H1 (cell line): ENCODE results near the gene FAM131C. TPM values are rescaled to one million over a fixed set of nuclear protein-coding genes. Genes with fewer than 3 reads are reported as not detected.
"Not testable (repeated sequence)": the region's sequence is repeated elsewhere in the genome, so short reads cannot be mapped to it uniquely, and the experiment has no call there.

Experiments
- CTCF ChIA-PET: fragments of 300-600 bp; sonication (Branson Sonifier 250); formaldehyde crosslinking; loops from one replicate; lab custom pipeline; 2021; ENCODE audit not compliant: partially characterized antibody; lab: Charles Lee
- POLR2A ChIA-PET: fragments of 300-600 bp; sonication (Branson Sonifier 250); formaldehyde crosslinking; loops from one replicate; lab custom pipeline; 2021; ENCODE audit warnings: inconsistent platforms; ENCODE audit not compliant: partially characterized antibody; lab: Charles Lee
- DNase-seq, 2 experiments: peaks; one replicate each; pipeline versions ENCODE4 v3.0.0 to v3.0.0-alpha.2; 2010 to 2022; ENCODE audit warnings: low spot score in 2 of 2, low read depth in 1 of 2, mixed read lengths in 1 of 2
- FAIRE-seq: peaks from 2 replicates; lab custom pipeline; 2011; peaks lifted over from hg19 to GRCh38; lab: Jason Lieb, UNC
- H2AFZ ChIP-seq: 2 replicates; pipeline ENCODE4 v1.8.1; 2012; ENCODE audit warnings: low read length, inconsistent platforms
- H2AK5ac ChIP-seq: 2 replicates; pipeline ENCODE4 v1.6.1; 2013; ENCODE audit warnings: low read depth, low read length
- H2BK120ac ChIP-seq: replicated peaks from 2 replicates; pipeline ENCODE3; 2013; ENCODE audit warnings: low read depth, low read length, inconsistent platforms
- H2BK12ac ChIP-seq: 2 replicates; pipeline ENCODE4 v1.6.1; 2013; ENCODE audit warnings: low read depth, low read length
- H2BK15ac ChIP-seq: 2 replicates; pipeline ENCODE4 v1.6.1; 2013; ENCODE audit warnings: low read length
- H2BK20ac ChIP-seq: 2 replicates; pipeline ENCODE4 v1.6.1; 2013; ENCODE audit warnings: low read length
- H2BK5ac ChIP-seq: 2 replicates; pipeline ENCODE4 v1.6.1; 2013; ENCODE audit warnings: low read depth, low read length
- H3K14ac ChIP-seq: 2 replicates; pipeline ENCODE4 v1.6.1; 2013; ENCODE audit warnings: inconsistent platforms; ENCODE audit not compliant: insufficient read length
- H3K18ac ChIP-seq: 2 replicates; pipeline ENCODE4 v1.6.1; 2013; ENCODE audit warnings: low read length; ENCODE audit errors: extremely low read depth
- H3K23ac ChIP-seq: 2 replicates; pipeline ENCODE4 v1.6.1; 2013; ENCODE audit warnings: inconsistent platforms; ENCODE audit not compliant: insufficient read length
- H3K23me2 ChIP-seq: 2 replicates; pipeline ENCODE4 v1.6.1; 2013; ENCODE audit warnings: low read depth, low read length
- H3K27ac ChIP-seq: 2 replicates; pipeline ENCODE4 v1.6.1; 2011; ENCODE audit warnings: low read depth, low read length, inconsistent platforms
- H3K27me3 ChIP-seq, 4 experiments: replicated peaks in 1 of 4; 1 replicate in 1 of 4; 2 replicates in 3 of 4; pipeline versions ENCODE4 v1.6.1 to v1.8.1; 2011 to 2013; ENCODE audit warnings: low read length in 3 of 4, mild to moderate bottlenecking in 3 of 4, inconsistent platforms in 2 of 4, mixed read lengths in 2 of 4, moderate library complexity in 1 of 4; ENCODE audit not compliant: control insufficient read depth in 3 of 4, insufficient read depth in 3 of 4; ENCODE audit errors: extremely low read depth in 1 of 4
- H3K36me3 ChIP-seq, 4 experiments: 2 replicates each; pipeline versions ENCODE4 v1.6.1 to v1.8.1; 2011 to 2013; ENCODE audit warnings: mild to moderate bottlenecking in 4 of 4, low read length in 3 of 4, moderate library complexity in 2 of 4, control low read depth in 1 of 4, inconsistent platforms in 1 of 4; ENCODE audit not compliant: insufficient read depth in 4 of 4, control insufficient read depth in 2 of 4
- H3K4ac ChIP-seq: replicated peaks from 2 replicates; pipeline ENCODE3; 2013; ENCODE audit warnings: low read length, low read depth, mixed read lengths, inconsistent platforms; ENCODE audit not compliant: insufficient read length
- H3K4me1 ChIP-seq, 4 experiments: replicated peaks in 1 of 4; 1 replicate in 1 of 4; 2 replicates in 3 of 4; pipeline versions ENCODE4 v1.6.1 to v1.8.1; 2011 to 2013; ENCODE audit warnings: low read length in 3 of 4, inconsistent platforms in 2 of 4, mixed read lengths in 1 of 4; ENCODE audit not compliant: insufficient read depth in 4 of 4, control insufficient read depth in 3 of 4
- H3K4me2 ChIP-seq, 2 experiments: 2 replicates each; pipeline versions ENCODE4 v1.6.1 to v1.8.1; 2011 to 2013; ENCODE audit warnings: low read depth in 2 of 2, low read length in 2 of 2, control low read depth in 1 of 2, inconsistent platforms in 1 of 2, mild to moderate bottlenecking in 1 of 2; ENCODE audit not compliant: insufficient read depth in 1 of 2
- H3K4me3 ChIP-seq, 4 experiments: fragments of 200-600, 300-600 bp in 1 of 4; sonication (generic), shearing (Covaris generic), sonication (Bioruptor Twin) in 1 of 4; 2 replicates each; pipeline versions ENCODE4 v1.5.1 to v1.8.1; 2011 to 2016; ENCODE audit warnings: low read length in 4 of 4, low read depth in 3 of 4, control low read depth in 2 of 4, inconsistent platforms in 2 of 4, mild to moderate bottlenecking in 2 of 4, mixed read lengths in 1 of 4, moderate library complexity in 1 of 4; ENCODE audit not compliant: insufficient read depth in 2 of 4; ENCODE audit errors: extremely low read depth in 1 of 4
- H3K56ac ChIP-seq: replicated peaks from 2 replicates; pipeline ENCODE3; 2013; ENCODE audit warnings: low read depth, mild to moderate bottlenecking, mixed read lengths, low read length, inconsistent platforms; ENCODE audit not compliant: insufficient read length
- H3K79me1 ChIP-seq: 2 replicates; pipeline ENCODE4 v1.6.1; 2013; ENCODE audit warnings: low read depth, low read length, control low read depth
- H3K79me2 ChIP-seq, 2 experiments: 2 replicates each; pipeline versions ENCODE4 v1.6.1 to v1.8.1; 2012 to 2013; ENCODE audit warnings: low read length in 2 of 2, mild to moderate bottlenecking in 2 of 2, inconsistent platforms in 1 of 2; ENCODE audit not compliant: insufficient read depth in 2 of 2, control insufficient read depth in 1 of 2
- H3K9ac ChIP-seq, 4 experiments: replicated peaks in 1 of 4; 1 replicate in 1 of 4; 2 replicates in 3 of 4; pipeline versions ENCODE4 v1.6.1 to v1.8.1; 2011 to 2013; ENCODE audit warnings: low read depth in 3 of 4, low read length in 3 of 4, control low read depth in 2 of 4, mild to moderate bottlenecking in 2 of 4, moderate library complexity in 2 of 4, inconsistent platforms in 1 of 4; ENCODE audit errors: extremely low read depth in 1 of 4
- H3K9me3 ChIP-seq, 2 experiments: 2 replicates each; pipeline versions ENCODE4 v1.6.1 to v1.8.1; 2012 to 2013; ENCODE audit warnings: mild to moderate bottlenecking in 2 of 2, moderate library complexity in 2 of 2, control low read depth in 1 of 2, inconsistent platforms in 1 of 2, low read depth in 1 of 2, low read length in 1 of 2, mixed read lengths in 1 of 2; ENCODE audit not compliant: insufficient read depth in 2 of 2
- H4K20me1 ChIP-seq, 2 experiments: replicated peaks in 1 of 2; 2 replicates each; pipeline versions ENCODE3 to v1.8.1; 2011 to 2013; ENCODE audit warnings: inconsistent platforms in 2 of 2, low read length in 2 of 2, mild to moderate bottlenecking in 1 of 2; ENCODE audit not compliant: insufficient read depth in 2 of 2, control insufficient read depth in 1 of 2
- H4K5ac ChIP-seq: 2 replicates; pipeline ENCODE4 v1.6.1; 2013; ENCODE audit warnings: low read length, low read depth, mixed read lengths, inconsistent platforms; ENCODE audit not compliant: insufficient read length
- H4K8ac ChIP-seq: 2 replicates; pipeline ENCODE4 v1.8.0; 2013; ENCODE audit warnings: mild to moderate bottlenecking, moderate library complexity, low read length, inconsistent platforms; ENCODE audit not compliant: insufficient read depth; ENCODE audit errors: extremely low read depth
- H4K91ac ChIP-seq: replicated peaks from 2 replicates; pipeline ENCODE3; 2013; ENCODE audit warnings: low read length, mixed read lengths, inconsistent platforms; ENCODE audit not compliant: insufficient read length
- WGBS, 2 experiments: shearing (Covaris generic) in 1 of 2; methylation state at CpG; one replicate each; pipeline versions ENCODE4 v1.1.6 to v1.1.7; 2013 to 2015; ENCODE audit warnings: low lambda C conversion rate in 2 of 2, mixed read lengths in 2 of 2, inconsistent platforms in 1 of 2, low coverage in 1 of 2, missing lambda C conversion rate in 1 of 2; ENCODE audit not compliant: insufficient replicate concordance in 2 of 2, insufficient coverage in 1 of 2, insufficient read length in 1 of 2; ENCODE audit errors: extremely low coverage in 1 of 2, missing lambda C conversion rate in 1 of 2; 5-methylcytosine and 5-hydroxymethylcytosine counted together
- polyA plus RNA-seq, 7 experiments: library from polyadenylated mRNA; depleted of rRNA in 3 of 7; stranded (reverse) in 5 of 7; unstranded in 2 of 7; fragments of >200 nt in 5 of 7; fragments of 200-250 nt in 2 of 7; gene quantifications; 1 replicate in 5 of 7; 2 replicates in 1 of 7; 4 replicates in 1 of 7; pipeline versions ENCODE4 v1.2.1 to v1.2.3, GENCODE V29; 2011 to 2013; ENCODE audit warnings: missing spikeins in 2 of 7, mixed read lengths in 2 of 7
- total RNA-seq: library from RNA; stranded (reverse); fragmentation: NEBNext Ultra II Directional; extraction: Animal tissue kit (Norgen Biotek cat#: 25700); gene quantifications from 2 replicates; pipeline ENCODE4 v1.2.1, GENCODE V29; 2021

FAM131C gene
- total and polyA plus RNA-seq, 2 of the 8 experiments (the other 6 are each of a cell fraction or from before 2014, with no cell fraction given): 0.73 to 0.78 TPM

- H3K4me1 ChIP-seq, H4K20me1 ChIP-seq, H2BK5ac ChIP-seq, H3K4me2 ChIP-seq, H3K14ac ChIP-seq, H2AFZ ChIP-seq, H2BK120ac ChIP-seq, H3K79me2 ChIP-seq, H2BK12ac ChIP-seq, DNase-seq, H3K4ac ChIP-seq, H3K27ac ChIP-seq, FAIRE-seq, H2BK15ac ChIP-seq, H3K27me3 ChIP-seq, H4K8ac ChIP-seq, H3K9ac ChIP-seq, H3K18ac ChIP-seq, H2BK20ac ChIP-seq, H2AK5ac ChIP-seq, H3K23me2 ChIP-seq, H4K5ac ChIP-seq, H3K9me3 ChIP-seq, H3K4me3 ChIP-seq, H4K91ac ChIP-seq, H3K23ac ChIP-seq, H3K36me3 ChIP-seq, H3K56ac ChIP-seq, H3K79me1 ChIP-seq: not testable (repeated sequence)
- ChIA-PET POLR2A (interaction anchor here (0.7 to 0.8 kb wide), 2 partner anchors 12 kb away, joined by 3 to 4 read pairs; no protein-coding TSS in a partner anchor), CTCF (interaction anchor here (0.6 to 1.2 kb wide), 2 partner anchors 25 to 49 kb away, joined by 3 read pairs; no protein-coding TSS in a partner anchor)
- 81% methylated on average over 5 of the region's 20 CpGs; no CpG with 5 or more reads in 1 of the 2 experiments for WGBS, 2 experiments
Measured at GRCh38 chr1:16058394-16059120, 14.9 kb downstream of the FAM131C start.
